ENCODE measurements around the gene OR6N2. TPM values are rescaled to one million over a fixed set of nuclear protein-coding genes. Genes with fewer than 3 reads are reported as not detected.

The OR6N2 gene

DNA sequence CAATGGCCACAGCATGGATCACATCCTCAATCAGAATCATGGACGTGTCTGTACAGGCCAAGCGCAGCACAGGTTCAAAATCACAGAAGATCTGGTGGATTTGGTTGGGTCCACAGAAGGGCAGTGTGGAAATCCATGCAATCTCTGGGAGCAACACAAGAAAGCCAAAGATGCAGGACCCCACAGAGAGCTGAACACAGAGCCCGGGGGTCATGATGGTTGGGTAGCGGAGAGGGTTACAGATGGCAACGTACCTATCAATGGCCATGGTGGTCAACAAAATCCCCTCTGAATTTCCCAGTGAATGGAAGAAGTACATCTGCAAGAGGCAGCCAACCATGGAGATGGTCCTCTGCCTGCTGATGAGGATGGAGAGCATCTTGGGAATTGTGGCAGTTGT, 56.6 kb downstream of the OR6N2 start:
- Histone ChIP-seq H3K36me3 (ENCODE audit: control insufficient read depth, insufficient read depth, low read length) (no peaks in the 10 kb centered on the region), H3K9ac (ENCODE audit: low read length) (no peak overlapping the region), H3K79me2 (ENCODE audit: control insufficient read depth, insufficient read depth, low read length) (no peaks in the 10 kb centered on the region), H2BK120ac (ENCODE audit: low read depth, low read length) (no peak overlapping the region), H3K4me1 (ENCODE audit: control insufficient read depth, low read depth, low read length) (no peaks in the 10 kb centered on the region), H2BK15ac (replicated peaks; ENCODE audit: low read depth) (no peak overlapping the region), H3K4me2 (ENCODE audit: low read length) (no peak overlapping the region), H3K56ac (ENCODE audit: low read length) (no peak overlapping the region), H3K4ac (ENCODE audit: low read depth, low read length) (no peak overlapping the region), H3K23ac (ENCODE audit: low read length) (no peak overlapping the region), H2AK5ac (ENCODE audit: low read length) (no peak overlapping the region), H3K18ac (ENCODE audit: low read length) (no peak overlapping the region), H4K8ac (ENCODE audit: low read depth, low read length) (no peak overlapping the region), H4K5ac (ENCODE audit: low read length) (no peak overlapping the region), H3K27ac (ENCODE audit: low read depth, low read length) (no peak overlapping the region), H3K4me3 (ENCODE audit: low read length) (no peak overlapping the region), H3K79me1 (ENCODE audit: low read length) (no peaks in the 10 kb centered on the region), H3K27me3 (ENCODE audit: insufficient read depth, low read length, poor library complexity) (no peaks in the 10 kb centered on the region), H2BK5ac (ENCODE audit: low read length) (no peak overlapping the region)
- DNase-seq: no peak
- WGBS (ENCODE audit: extremely low coverage, insufficient coverage, low lambda C conversion rate): no CpG with 5 or more reads among the region's 5 CpGs

Small RNA genes within 50 kb of the gene (small RNA-seq; reads per million reads assigned to genes)
- not detected for gene OR2AQ1P (ENCODE audit: insufficient read depth)

All from mesendoderm (in vitro differentiated cells).